HL-60 (cell line): ENCODE data around the gene MOV10L1.

Source experiments
- DNase-seq, 2 experiments: peaks; one replicate each; pipeline ENCODE4 v3.0.0-alpha.2; 2010 to 2020; ENCODE audit warnings: low read depth in 1 of 2, low spot score in 1 of 2
- H3K27ac ChIP-seq: fragments of 250-450 bp; sonication (Bioruptor Pico); replicated peaks from 2 replicates; pipeline ENCODE4 v1.5.1; 2020; ENCODE audit warnings: mild to moderate bottlenecking, moderate library complexity
- H3K27me3 ChIP-seq: fragments of 250-450 bp; sonication (Bioruptor Pico); 2 replicates; pipeline ENCODE4 v1.5.1; 2021; ENCODE audit warnings: mild to moderate bottlenecking, moderate library complexity; ENCODE audit not compliant: insufficient read depth, poor library complexity, severe bottlenecking
- H3K4me3 ChIP-seq: replicated peaks from 2 replicates; pipeline ENCODE4 v1.5.1; 2011; ENCODE audit warnings: mild to moderate bottlenecking, control low read depth, low read length; ENCODE audit not compliant: insufficient read depth
- GABPA ChIP-seq: IDR thresholded peaks from 2 replicates; pipeline ENCODE4 v1.6.1; 2012; ENCODE audit warnings: low read depth
- POLR2AphosphoS5 ChIP-seq: IDR thresholded peaks from 2 replicates; pipeline ENCODE4 v1.6.1; 2012; ENCODE audit warnings: low read depth
- SPI1 ChIP-seq: IDR thresholded peaks from 2 replicates; pipeline ENCODE4 v1.6.1; 2012; ENCODE audit warnings: low read depth, mild to moderate bottlenecking, borderline replicate concordance
- TF ChIP-seq, protein P1 (sequence below): IDR thresholded peaks from 2 replicates; pipeline ENCODE4 v1.6.1; 2012; ENCODE audit warnings: low read depth; ENCODE audit not compliant: insufficient replicate concordance
- TF ChIP-seq, protein P2 (sequence below): IDR thresholded peaks from one replicate; pipeline ENCODE4 v1.5.1; 2011; ENCODE audit warnings: low read length, control low read depth, inconsistent platforms; ENCODE audit not compliant: insufficient read depth

MOV10L1 gene

GRCh38 chr22:50190941-50191741 is 101.3 kb downstream of the MOV10L1 start:
- TF ChIP-seq POLR2AphosphoS5 (no peak; the same call in 1 of the 2 replicates), SPI1 (peak; percentile 30; the same call in 1 of the 2 replicates), GABPA (no peak)
- TF ChIP-seq, protein P1, sequence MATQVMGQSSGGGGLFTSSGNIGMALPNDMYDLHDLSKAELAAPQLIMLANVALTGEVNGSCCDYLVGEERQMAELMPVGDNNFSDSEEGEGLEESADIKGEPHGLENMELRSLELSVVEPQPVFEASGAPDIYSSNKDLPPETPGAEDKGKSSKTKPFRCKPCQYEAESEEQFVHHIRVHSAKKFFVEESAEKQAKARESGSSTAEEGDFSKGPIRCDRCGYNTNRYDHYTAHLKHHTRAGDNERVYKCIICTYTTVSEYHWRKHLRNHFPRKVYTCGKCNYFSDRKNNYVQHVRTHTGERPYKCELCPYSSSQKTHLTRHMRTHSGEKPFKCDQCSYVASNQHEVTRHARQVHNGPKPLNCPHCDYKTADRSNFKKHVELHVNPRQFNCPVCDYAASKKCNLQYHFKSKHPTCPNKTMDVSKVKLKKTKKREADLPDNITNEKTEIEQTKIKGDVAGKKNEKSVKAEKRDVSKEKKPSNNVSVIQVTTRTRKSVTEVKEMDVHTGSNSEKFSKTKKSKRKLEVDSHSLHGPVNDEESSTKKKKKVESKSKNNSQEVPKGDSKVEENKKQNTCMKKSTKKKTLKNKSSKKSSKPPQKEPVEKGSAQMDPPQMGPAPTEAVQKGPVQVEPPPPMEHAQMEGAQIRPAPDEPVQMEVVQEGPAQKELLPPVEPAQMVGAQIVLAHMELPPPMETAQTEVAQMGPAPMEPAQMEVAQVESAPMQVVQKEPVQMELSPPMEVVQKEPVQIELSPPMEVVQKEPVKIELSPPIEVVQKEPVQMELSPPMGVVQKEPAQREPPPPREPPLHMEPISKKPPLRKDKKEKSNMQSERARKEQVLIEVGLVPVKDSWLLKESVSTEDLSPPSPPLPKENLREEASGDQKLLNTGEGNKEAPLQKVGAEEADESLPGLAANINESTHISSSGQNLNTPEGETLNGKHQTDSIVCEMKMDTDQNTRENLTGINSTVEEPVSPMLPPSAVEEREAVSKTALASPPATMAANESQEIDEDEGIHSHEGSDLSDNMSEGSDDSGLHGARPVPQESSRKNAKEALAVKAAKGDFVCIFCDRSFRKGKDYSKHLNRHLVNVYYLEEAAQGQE = no peak
- DNase-seq = peak; percentile 86 to 95

DNA sequence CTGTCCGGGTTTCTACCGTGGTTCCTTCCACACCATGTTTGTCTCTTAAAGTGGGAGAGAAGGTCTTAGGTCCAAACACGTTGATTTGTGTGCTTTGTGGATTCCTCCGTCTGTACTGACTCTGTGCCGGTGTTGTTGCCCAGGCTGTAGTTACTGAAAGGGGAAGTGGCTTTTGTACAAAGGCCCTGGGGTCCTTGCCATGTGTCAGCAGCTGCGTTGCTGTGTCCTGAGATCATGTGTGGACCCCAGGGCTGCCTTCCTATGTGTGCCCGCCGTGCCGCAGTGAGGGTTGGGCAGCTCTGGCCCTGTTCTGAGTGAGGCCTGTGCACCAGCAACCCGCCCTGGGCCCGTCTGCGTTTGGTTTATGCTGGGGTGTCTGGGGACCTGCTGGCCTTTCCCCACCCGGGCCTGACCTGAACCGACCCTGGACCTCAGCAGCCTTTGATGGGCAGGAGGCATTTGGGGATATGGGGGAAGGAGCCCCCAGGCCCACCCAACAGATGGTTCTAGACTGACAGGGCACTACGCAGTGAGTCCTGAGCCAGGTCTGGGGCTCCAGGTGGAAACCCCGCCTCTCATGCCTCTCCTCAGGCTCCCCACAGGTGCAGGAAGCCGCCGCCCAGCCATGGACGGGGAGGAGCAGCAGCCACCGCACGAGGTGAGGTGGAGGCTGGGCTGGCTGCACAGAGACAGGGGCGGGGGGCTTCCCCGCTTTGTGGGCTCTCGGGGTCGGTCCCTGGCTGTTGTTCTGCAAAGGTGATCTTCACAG is 102.8 kb downstream of the MOV10L1 start:
- Histone ChIP-seq H3K27ac (peak overlapping the region; percentile 97), H3K27me3 (no peaks in the 10 kb centered on the region), H3K4me3 (peak overlapping the region; percentile 1)
- peak in 1 of 2 experiments; percentile 75 for DNase-seq
- TF ChIP-seq GABPA (no peak), POLR2AphosphoS5 (peak; percentile 58), SPI1 (peak; percentile 98)
- TF ChIP-seq, protein P1 = no peak
- TF ChIP-seq, protein P2, sequence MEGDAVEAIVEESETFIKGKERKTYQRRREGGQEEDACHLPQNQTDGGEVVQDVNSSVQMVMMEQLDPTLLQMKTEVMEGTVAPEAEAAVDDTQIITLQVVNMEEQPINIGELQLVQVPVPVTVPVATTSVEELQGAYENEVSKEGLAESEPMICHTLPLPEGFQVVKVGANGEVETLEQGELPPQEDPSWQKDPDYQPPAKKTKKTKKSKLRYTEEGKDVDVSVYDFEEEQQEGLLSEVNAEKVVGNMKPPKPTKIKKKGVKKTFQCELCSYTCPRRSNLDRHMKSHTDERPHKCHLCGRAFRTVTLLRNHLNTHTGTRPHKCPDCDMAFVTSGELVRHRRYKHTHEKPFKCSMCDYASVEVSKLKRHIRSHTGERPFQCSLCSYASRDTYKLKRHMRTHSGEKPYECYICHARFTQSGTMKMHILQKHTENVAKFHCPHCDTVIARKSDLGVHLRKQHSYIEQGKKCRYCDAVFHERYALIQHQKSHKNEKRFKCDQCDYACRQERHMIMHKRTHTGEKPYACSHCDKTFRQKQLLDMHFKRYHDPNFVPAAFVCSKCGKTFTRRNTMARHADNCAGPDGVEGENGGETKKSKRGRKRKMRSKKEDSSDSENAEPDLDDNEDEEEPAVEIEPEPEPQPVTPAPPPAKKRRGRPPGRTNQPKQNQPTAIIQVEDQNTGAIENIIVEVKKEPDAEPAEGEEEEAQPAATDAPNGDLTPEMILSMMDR = no peak

More at GRCh38 chr22:50190941-50191741, 101.3 kb downstream of the MOV10L1 start:
- no peaks in the 10 kb centered on the region for H3K27me3 ChIP-seq
- H3K27ac ChIP-seq = peak overlapping the region; percentile 97
- peak overlapping the region; percentile 38 for H3K4me3 ChIP-seq

DNA sequence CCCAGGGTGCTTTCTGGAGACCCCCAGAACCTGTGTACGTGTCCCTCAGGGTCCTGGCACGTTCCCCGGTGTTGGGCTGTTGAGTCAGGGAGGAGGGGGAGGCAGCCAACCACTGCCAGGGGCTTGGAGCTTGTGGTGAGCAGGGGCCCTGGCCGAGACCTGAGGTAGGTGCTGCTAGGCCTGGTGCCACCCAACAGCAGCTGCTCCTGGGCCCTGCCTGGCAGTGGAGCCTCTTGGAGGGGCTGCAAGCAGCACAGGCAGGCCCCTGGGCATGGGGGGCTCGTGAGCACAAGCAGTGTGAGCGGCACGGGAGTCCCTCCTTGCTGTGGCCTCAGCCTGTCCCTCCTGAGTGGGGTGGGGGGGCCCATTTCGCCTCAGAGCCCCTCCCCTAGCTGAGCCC is 103.8 kb downstream of the MOV10L1 start:
- Histone ChIP-seq H3K27me3 (no peaks in the 10 kb centered on the region), H3K4me3 (no peak overlapping the region), H3K27ac (peak overlapping the region; percentile 97)
- no peak for DNase-seq
- TF ChIP-seq, protein P1 = no peak
- TF ChIP-seq POLR2AphosphoS5 = 0 out of 2 replicates have a peak, but pooled peaks have one; percentile 6
